AG09319 (cell line): ENCODE measurements around the gene ZNF382.

Experiments
- DNase-seq: peaks from one replicate; pipeline ENCODE4 v3.0.0-alpha.2; 2010; ENCODE audit warnings: low read depth; ENCODE audit errors: extremely low read depth
- CTCF ChIP-seq: IDR thresholded peaks from 2 replicates; pipeline ENCODE4 v1.5.1; 2011; ENCODE audit warnings: low read depth, mild to moderate bottlenecking, inconsistent platforms, low read length, moderate library complexity

The ZNF382 gene

GRCh38 chr19:36679455-36679854 lies 74.3 kb downstream of the ZNF382 start:
- no peak for DNase-seq
- no peak for TF ChIP-seq CTCF
